Skeletal muscle satellite cell (primary cell): ENCODE measurements around the gene CLTB.
A peak's percentile ranks its signal among the peaks of the same experiment; 100 is the strongest.

Experiments used
- H3K27me3 ChIP-seq: 2 replicates; pipeline ENCODE4 v1.7.0; 2013; ENCODE audit warnings: low read length; ENCODE audit not compliant: control insufficient read depth, insufficient read depth
- H3K36me3 ChIP-seq: 2 replicates; pipeline ENCODE4 v1.7.0; 2013; ENCODE audit warnings: mild to moderate bottlenecking, control low read depth, low read length; ENCODE audit not compliant: insufficient read depth
- H3K4me1 ChIP-seq: 2 replicates; pipeline ENCODE4 v1.7.0; 2013; ENCODE audit warnings: low read length; ENCODE audit not compliant: control insufficient read depth, insufficient read depth
- H3K4me2 ChIP-seq: 2 replicates; pipeline ENCODE4 v1.7.0; 2013; ENCODE audit warnings: mild to moderate bottlenecking, low read length
- H3K4me3 ChIP-seq: 2 replicates; pipeline ENCODE4 v1.7.0; 2013; ENCODE audit warnings: low read length
- H3K9ac ChIP-seq: 2 replicates; pipeline ENCODE4 v1.7.0; 2013; ENCODE audit warnings: mild to moderate bottlenecking, low read depth, low read length, moderate library complexity
- H3K9me3 ChIP-seq: replicated peaks from 2 replicates; pipeline ENCODE4 v1.7.0; 2013; ENCODE audit warnings: mild to moderate bottlenecking, control low read depth, low read length

CLTB gene

GRCh38 chr5:176394881-176395675, 21.3 kb downstream of the CLTB start:
- H3K9me3 ChIP-seq: no peaks in the 10 kb centered on the region
- no peak overlapping the region for H3K4me3 ChIP-seq
- no peaks in the 10 kb centered on the region for H3K27me3 ChIP-seq
- no peak overlapping the region for H3K4me2 ChIP-seq
- H3K9ac ChIP-seq: no peak overlapping the region
- no peaks in the 10 kb centered on the region for H3K4me1 ChIP-seq
- peaks cover 48% of the 10 kb centered on the region for H3K36me3 ChIP-seq

- H3K27me3 ChIP-seq: no peaks in the 10 kb centered on the region
- peaks cover 5% of the 10 kb centered on the region for H3K4me1 ChIP-seq
- H3K4me3 ChIP-seq: no peak overlapping the region
- no peak overlapping the region for H3K4me2 ChIP-seq
- peaks cover 46% of the 10 kb centered on the region for H3K36me3 ChIP-seq
- H3K9me3 ChIP-seq: no peaks in the 10 kb centered on the region
- H3K9ac ChIP-seq: no peak overlapping the region
Measured at GRCh38 chr5:176394096-176394495, 22.2 kb downstream of the CLTB start.

- no peak overlapping the region for H3K9ac ChIP-seq
- peaks cover 45% of the 10 kb centered on the region for H3K36me3 ChIP-seq
- H3K4me2 ChIP-seq: no peak overlapping the region
- H3K4me3 ChIP-seq: no peak overlapping the region
- H3K9me3 ChIP-seq: no peaks in the 10 kb centered on the region
- no peaks in the 10 kb centered on the region for H3K27me3 ChIP-seq
- peaks cover 6% of the 10 kb centered on the region for H3K4me1 ChIP-seq
Measured at GRCh38 chr5:176392526-176392925, 23.8 kb downstream of the CLTB start.

- Histone ChIP-seq H3K9ac (no peak overlapping the region), H3K27me3 (no peaks in the 10 kb centered on the region), H3K4me3 (no peak overlapping the region), H3K9me3 (no peaks in the 10 kb centered on the region), H3K4me2 (no peak overlapping the region), H3K36me3 (peaks cover 44% of the 10 kb centered on the region), H3K4me1 (peaks cover 11% of the 10 kb centered on the region)
Measured at GRCh38 chr5:176391999-176392398, 24.3 kb downstream of the CLTB start.

- H3K4me2 ChIP-seq: no peak overlapping the region
- no peak overlapping the region for H3K9ac ChIP-seq
- H3K27me3 ChIP-seq: no peaks in the 10 kb centered on the region
- H3K4me1 ChIP-seq: peaks cover 16% of the 10 kb centered on the region
- no peak overlapping the region for H3K4me3 ChIP-seq
- no peaks in the 10 kb centered on the region for H3K9me3 ChIP-seq
- H3K36me3 ChIP-seq: peaks cover 43% of the 10 kb centered on the region
Measured at GRCh38 chr5:176391479-176391878, 24.9 kb downstream of the CLTB start.

- peak overlapping the region; percentile 96 for H3K9ac ChIP-seq
- H3K9me3 ChIP-seq: no peaks in the 10 kb centered on the region
- H3K27me3 ChIP-seq: no peaks in the 10 kb centered on the region
- H3K36me3 ChIP-seq: peaks cover 58% of the 10 kb centered on the region
- peaks cover 20% of the 10 kb centered on the region for H3K4me1 ChIP-seq
- H3K4me3 ChIP-seq: peak overlapping the region; percentile 93
- peak overlapping the region; percentile 96 for H3K4me2 ChIP-seq
Measured at GRCh38 chr5:176389135-176390123, 26.9 kb downstream of the CLTB start.

- peak within 1 kb of the TSS; percentile 96 for H3K4me2 ChIP-seq
- H3K9me3 ChIP-seq: no peaks in the 10 kb centered on the region
- peak within 1 kb of the TSS; percentile 93 for H3K4me3 ChIP-seq
- H3K36me3 ChIP-seq: peaks cover 62% of the 10 kb centered on the region
- peaks cover 20% of the 10 kb centered on the region for H3K4me1 ChIP-seq
- H3K9ac ChIP-seq: peak within 1 kb of the TSS; percentile 96
- H3K27me3 ChIP-seq: no peaks in the 10 kb centered on the region
Measured at GRCh38 chr5:176388444-176389134, 27.8 kb downstream of the CLTB start, which contains the start of the genes HIGD2A and NOP16. Gene HIGD2A (plus strand): TSS chr5:176388751. CDS start chr5:176388820, 69 bp downstream. Gene NOP16 (minus strand): TSS chr5:176388598. CDS start chr5:176388539, 59 bp downstream.

- H3K27me3 ChIP-seq: no peaks in the 10 kb centered on the region
- peak overlapping the region; percentile 93 for H3K4me3 ChIP-seq
- peaks cover 20% of the 10 kb centered on the region for H3K4me1 ChIP-seq
- H3K9ac ChIP-seq: peak overlapping the region; percentile 96
- H3K9me3 ChIP-seq: no peaks in the 10 kb centered on the region
- peaks cover 62% of the 10 kb centered on the region for H3K36me3 ChIP-seq
- H3K4me2 ChIP-seq: peak overlapping the region; percentile 96
Measured at GRCh38 chr5:176388003-176388443, 28.3 kb downstream of the CLTB start.

GRCh38 chr5:176387384-176387925, 28.9 kb downstream of the CLTB start:
- no peaks in the 10 kb centered on the region for H3K27me3 ChIP-seq
- peak overlapping the region; percentile 96 for H3K9ac ChIP-seq
- peak overlapping the region; percentile 93 for H3K4me3 ChIP-seq
- peaks cover 20% of the 10 kb centered on the region for H3K4me1 ChIP-seq
- H3K4me2 ChIP-seq: peak overlapping the region; percentile 96
- H3K9me3 ChIP-seq: no peaks in the 10 kb centered on the region
- peaks cover 61% of the 10 kb centered on the region for H3K36me3 ChIP-seq

- peak overlapping the region; percentile 96 for H3K9ac ChIP-seq
- peak overlapping the region; percentile 96 for H3K4me2 ChIP-seq
- no peaks in the 10 kb centered on the region for H3K27me3 ChIP-seq
- peaks cover 61% of the 10 kb centered on the region for H3K36me3 ChIP-seq
- H3K4me3 ChIP-seq: peak overlapping the region; percentile 93
- peaks cover 20% of the 10 kb centered on the region for H3K4me1 ChIP-seq
- H3K9me3 ChIP-seq: no peaks in the 10 kb centered on the region
Measured at GRCh38 chr5:176386491-176386890, 29.8 kb downstream of the CLTB start.
